Fibroblast of skin of right quadriceps (primary cell): ENCODE measurements around the gene CYP4F3.
"Not testable (repeated sequence)": the region's sequence is repeated elsewhere in the genome, so short reads cannot be mapped to it uniquely, and the experiment has no call there.

Source experiments
- DNase-seq: peaks from one replicate; pipeline ENCODE4 v3.0.0-alpha.2; 2013

The CYP4F3 gene

GRCh38 chr19:15640294-15640903 is at the start of gene CYP4F3:
CYP4F3 (plus strand) TSS chr19:15640897; CDS start chr19:15641416, 519 bp downstream.
- no peak for DNase-seq

DNA sequence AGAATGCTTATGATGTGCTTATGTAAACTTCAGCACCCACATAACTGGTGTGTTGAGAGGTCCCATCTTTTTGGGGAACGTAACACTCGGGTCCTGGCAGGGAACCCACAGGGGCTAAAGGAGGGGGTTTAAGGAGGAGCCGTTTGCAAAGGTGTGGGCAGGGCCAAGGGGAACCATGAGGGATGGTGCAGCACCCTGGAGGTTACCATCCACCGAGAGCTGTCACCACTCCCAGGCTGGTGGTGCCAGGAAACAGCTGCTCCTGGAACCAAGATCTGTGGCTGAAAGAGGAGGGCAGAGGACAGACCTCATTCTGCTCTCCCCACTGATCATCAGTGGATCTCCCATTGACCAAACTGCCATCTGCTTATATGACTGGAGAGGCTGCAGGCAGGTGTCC is 48.9 kb upstream of the CYP4F3 start:
- no peak for DNase-seq

DNA sequence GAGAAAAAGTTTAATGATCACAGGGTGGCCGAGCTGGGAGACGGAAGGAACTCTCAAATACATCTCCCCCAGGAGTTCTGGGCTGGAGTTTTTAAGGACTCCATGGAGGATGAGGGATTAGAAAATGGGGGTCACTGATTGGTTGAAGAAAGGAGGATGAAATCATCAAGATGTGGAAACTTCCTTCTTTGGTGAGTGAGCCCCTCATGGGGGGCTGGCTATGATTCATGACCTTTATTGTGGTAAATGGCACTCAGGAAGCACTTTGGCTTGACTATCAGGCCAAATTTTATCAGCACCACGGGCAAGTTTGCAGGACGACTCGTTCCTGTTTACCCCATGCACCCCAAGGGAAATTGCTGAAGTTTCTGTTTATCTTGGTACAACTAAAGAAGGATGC is 48.2 kb upstream of the CYP4F3 start:
- DNase-seq: not testable (repeated sequence)

- DNase-seq: not testable (repeated sequence)
These were observed 46.9 kb upstream of the CYP4F3 start for GRCh38 chr19:15593766-15594165.

DNA sequence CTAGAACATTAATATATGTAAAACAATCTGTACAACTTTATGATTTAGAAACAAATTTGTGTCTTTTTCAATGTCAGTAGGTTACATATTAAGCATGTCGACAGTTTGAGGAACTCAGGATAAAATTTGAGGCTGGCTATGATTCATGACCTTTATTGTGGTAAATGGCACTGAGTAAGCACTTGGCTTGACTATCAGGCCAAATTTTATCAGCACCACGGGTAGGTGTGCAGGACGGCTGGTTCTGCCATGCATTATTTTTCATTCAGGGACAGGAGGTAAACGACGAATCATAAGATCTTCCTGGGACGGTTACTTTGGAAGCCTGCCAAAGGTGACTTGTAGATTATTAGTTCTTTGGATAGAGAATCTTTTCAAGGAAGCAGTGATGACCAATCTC is 45.6 kb upstream of the CYP4F3 start:
- no peak for DNase-seq

DNA sequence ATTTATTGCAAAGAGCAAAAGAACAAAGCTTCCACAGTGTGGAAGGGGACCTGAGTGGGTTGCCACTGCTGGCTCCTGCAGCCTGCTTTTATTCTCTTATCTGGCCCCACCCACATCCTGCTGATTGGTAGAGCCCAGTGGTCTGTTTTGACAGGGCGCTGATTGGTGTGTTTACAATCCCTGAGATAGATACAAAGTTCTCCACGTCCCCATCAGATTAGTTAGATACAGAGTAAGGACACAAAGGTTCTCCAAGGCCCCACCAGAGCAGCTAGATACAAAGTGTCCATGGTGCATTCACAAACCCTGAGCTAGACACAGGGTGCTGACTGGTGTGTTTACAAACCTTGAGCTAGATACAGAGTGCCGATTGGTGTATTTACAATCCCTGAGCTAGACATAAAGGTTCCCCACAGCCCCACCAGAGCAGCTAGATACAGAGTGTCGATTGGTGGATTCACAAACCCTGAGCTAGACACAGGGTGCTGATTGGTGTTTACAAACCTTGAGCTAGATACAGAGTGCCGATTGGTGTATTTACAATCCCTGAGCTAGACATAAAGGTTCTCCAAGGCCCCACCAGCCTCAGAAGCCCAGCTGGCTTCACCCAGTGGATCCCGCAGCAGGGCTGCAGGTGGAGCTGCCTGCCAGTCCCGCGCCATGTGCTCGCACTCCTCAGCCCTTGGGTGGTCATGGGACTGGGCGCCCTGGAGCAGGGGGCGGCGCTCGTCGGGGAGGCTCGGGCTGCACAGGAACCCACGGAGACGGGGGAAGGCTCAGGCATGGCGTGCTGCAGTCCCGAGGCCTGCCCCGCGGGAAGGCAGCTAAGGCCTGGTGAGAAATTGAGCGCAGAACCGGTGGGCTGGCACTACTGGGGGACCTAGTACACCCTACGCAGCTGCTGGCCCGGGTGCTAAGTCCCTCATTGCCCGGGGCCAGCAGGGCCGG is 32.4 kb upstream of the CYP4F3 start:
- not testable (repeated sequence) for DNase-seq

DNA sequence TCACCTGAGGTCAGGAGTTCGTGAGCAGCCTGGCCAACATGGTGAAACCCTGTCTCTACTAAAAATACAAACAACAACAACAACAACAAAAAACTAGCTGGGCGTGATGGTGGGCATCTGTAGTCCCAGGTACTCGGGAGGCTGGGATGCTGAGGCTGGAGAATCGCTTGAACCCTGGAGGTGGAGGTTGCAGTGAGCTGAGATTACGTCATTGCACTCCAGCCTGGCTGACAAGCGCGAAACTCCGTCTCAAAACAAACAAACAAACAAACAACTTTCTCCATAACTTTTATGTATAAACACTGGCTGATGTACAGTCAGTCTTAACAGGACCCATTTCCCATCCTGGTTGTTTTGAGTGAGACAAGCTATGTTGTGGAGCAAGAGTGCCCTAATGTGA is 31.4 kb upstream of the CYP4F3 start:
- DNase-seq: no peak

GRCh38 chr19:15612342-15612741 is 28.4 kb upstream of the CYP4F3 start:
- no peak for DNase-seq

GRCh38 chr19:15613338-15613737 is 27.4 kb upstream of the CYP4F3 start:
- DNase-seq: no peak

GRCh38 chr19:15614507-15615379 is 26.0 kb upstream of the CYP4F3 start, which contains the start of gene CYP4F8:
CYP4F8 (plus strand) TSS chr19:15615218; CDS start chr19:15615617, 399 bp downstream.
- DNase-seq: no peak

DNA sequence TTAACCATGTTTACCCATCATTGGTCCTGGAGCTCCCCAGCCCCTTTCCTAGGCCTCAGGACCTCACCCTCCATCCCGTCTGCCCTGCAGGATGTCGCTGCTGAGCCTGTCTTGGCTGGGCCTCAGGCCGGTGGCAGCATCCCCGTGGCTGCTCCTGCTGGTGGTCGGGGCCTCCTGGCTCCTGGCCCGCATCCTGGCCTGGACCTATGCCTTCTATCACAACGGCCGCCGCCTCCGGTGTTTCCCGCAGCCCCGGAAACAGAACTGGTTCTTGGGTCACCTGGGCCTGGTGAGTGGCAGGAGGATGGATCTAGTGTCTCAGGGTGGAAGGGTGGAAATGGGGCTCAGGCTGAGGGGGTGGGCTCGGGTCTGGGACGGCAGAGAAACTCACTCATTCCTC is 25.2 kb upstream of the CYP4F3 start:
- DNase-seq: no peak

GRCh38 chr19:15616183-15616582 is 24.5 kb upstream of the CYP4F3 start:
- no peak for DNase-seq

- DNase-seq: no peak
These were observed 23.9 kb upstream of the CYP4F3 start for GRCh38 chr19:15616627-15617270.

DNA sequence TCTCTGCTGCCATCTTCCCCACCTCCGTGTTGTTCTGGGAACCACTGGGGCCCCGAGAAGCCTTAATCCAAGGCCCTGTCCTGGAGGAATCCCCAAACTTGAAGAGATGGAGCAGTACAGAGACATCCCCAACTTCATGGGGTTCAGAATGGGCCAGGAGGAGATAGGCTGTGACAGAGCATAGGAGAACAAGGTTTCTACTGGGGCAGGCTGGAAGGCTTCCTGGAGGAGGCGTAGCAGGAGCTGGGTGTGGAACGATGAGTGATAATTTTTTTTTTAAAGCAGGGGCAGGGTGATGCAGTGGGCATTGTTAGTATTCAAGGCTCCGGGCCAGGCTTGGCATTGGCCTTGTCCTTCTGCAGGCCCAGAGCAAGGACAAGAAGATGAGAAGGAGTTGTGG is 22.4 kb upstream of the CYP4F3 start:
- no peak for DNase-seq

GRCh38 chr19:15621801-15622200 is 18.9 kb upstream of the CYP4F3 start:
- no peak for DNase-seq

DNA sequence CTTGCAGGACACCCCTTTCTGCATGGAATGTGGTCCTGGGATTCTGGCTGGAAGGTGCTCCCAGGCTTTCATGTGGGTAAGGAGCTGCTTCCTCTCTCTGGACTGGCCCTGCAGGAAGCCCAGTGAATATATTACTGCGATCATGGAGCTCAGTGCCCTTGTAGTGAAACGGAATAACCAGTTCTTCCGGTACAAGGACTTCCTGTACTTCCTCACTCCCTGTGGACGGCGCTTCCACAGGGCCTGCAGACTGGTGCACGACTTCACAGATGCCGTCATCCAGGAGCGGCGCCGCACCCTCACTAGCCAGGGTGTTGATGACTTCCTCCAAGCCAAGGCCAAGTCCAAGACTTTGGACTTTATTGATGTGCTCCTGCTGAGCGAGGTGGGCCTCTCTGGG is 17.7 kb upstream of the CYP4F3 start:
- DNase-seq: no peak

GRCh38 chr19:15623711-15624318 is 16.9 kb upstream of the CYP4F3 start:
- no peak for DNase-seq

DNA sequence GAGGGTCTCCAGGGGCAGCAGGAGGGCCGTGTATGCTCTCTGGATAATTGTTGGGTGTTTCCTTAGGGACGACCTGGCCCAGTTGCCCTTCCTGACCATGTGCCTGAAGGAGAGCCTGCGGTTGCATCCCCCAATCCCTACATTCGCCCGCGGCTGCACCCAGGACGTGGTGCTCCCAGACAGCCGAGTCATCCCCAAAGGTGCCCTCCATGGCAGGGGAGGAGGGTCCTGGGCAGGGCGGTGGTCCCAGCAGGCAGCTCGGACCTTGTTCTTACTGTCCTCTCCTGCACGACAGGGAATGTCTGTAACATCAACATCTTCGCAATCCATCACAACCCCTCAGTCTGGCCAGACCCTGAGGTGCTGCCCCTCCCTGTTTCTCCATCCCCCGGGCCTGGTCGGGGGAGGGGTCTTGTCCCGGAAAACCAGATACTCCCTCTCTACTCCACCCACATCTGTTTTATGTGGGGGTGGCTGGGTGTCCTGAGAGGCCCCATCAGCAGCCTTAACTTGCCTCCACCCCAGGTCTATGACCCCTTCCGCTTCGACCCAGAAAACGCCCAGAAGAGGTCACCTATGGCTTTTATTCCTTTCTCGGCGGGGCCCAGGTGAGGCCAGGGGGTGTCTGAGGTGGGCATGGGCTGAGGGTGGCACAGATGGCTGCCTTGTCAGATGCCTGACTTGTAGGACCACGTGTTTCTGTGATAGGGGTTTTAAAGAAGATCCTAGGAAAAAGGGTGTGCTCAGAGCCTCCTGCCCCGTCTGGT is 12.3 kb upstream of the CYP4F3 start:
- DNase-seq: no peak

DNA sequence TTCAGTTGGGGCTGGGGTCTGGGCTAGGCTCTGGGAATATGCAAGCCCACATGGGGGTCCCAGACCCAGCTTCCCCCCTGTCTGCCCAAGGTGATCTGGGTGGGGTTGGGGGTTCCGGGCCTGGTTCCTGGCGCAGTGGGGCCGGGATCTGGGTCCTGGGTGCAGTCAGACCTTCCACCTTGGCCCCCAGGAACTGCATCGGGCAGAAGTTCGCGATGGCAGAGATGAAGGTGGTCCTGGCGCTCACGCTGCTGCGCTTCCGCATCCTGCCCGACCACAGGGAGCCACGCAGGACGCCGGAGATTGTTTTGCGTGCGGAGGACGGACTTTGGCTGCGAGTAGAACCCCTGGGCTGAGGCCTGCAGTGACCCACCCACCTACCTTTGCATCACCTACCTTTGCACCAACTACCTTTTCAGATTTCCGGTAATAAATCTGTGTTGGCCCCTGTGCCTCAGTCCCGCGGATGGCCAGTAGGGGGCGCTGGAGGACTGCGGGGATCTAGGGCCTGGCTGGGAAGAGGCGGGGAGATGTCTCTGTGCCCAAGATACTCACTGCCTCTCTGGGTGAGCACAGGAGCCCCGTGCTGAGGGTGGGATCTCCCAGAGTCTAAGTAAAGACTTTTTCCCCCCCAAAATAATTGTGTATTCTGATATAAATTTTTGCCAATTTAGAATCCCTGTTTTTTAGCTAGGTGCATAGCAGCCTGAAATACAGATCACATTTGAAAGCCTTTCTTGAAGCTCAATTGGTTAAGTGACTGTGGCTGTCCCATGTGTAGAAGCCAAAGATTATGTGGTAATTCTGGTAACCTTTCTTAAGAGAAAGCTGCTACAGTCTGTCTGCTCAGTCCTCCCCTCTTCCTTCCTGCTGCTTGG is 11.5 kb upstream of the CYP4F3 start:
- DNase-seq: peak; percentile 20

DNA sequence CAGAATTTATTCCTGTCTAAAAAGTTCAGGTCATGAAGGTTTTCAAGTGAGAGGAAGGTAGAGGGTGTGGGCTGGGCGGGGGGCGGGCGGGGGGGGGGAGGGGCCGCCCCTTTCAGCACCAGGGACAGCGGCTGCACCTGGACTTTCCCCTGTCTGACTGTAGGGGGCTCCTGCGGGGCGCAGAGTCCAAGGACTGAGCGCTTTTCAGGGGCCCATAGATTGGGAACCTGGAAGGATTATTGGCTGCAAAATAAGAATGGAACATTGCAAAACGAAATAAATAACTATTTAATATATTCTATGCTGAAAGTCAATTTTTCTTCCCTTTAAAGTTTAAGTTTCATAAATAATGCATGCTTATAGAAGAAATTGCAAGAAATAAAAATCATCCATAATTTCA is 8.9 kb upstream of the CYP4F3 start:
- DNase-seq: no peak
